HepG2 (cell line): ENCODE measurements around the gene CORO1C. TPM values are rescaled to one million over a fixed set of nuclear protein-coding genes. Genes with fewer than 3 reads are reported as not detected.
A peak's percentile ranks its signal among the peaks of the same experiment; 100 is the strongest.

ENCODE experiments used
- FIP1L1 ChIP-seq: fragments of 200-400 bp; formaldehyde crosslinking; IDR thresholded peaks from 2 replicates; pipeline ENCODE4 v1.6.1; 2018; ENCODE audit warnings: low read depth, mild to moderate bottlenecking, low read length, moderate library complexity, borderline replicate concordance; ENCODE audit not compliant: insufficient read depth
- NFKBIZ ChIP-seq: IDR thresholded peaks from 2 replicates; pipeline ENCODE4 v1.6.1; 2018; ENCODE audit warnings: missing genetic modification reagents, missing compliant biosample characterization
- NPAS2 ChIP-seq: sonication (generic); formaldehyde crosslinking; IDR thresholded peaks from 2 replicates; pipeline ENCODE4 v1.8.0; 2022; ENCODE audit warnings: mild to moderate bottlenecking, missing genetic modification reagents, borderline replicate concordance
- PHF21A ChIP-seq: sonication (generic); formaldehyde crosslinking; IDR thresholded peaks from 2 replicates; pipeline ENCODE4 v1.5.0; 2020; ENCODE audit warnings: mild to moderate bottlenecking, missing genetic modification reagents
- RFXAP ChIP-seq: sonication (generic); formaldehyde crosslinking; IDR thresholded peaks from 2 replicates; pipeline ENCODE4 v1.4.0; 2020; ENCODE audit warnings: missing genetic modification reagents, borderline replicate concordance
- SMARCE1 ChIP-seq: fragments of 450-650 bp; IDR thresholded peaks from 2 replicates; pipeline ENCODE4 v1.6.1; 2017; ENCODE audit warnings: borderline replicate concordance
- ZNF12 ChIP-seq: sonication (generic); formaldehyde crosslinking; IDR thresholded peaks from 2 replicates; pipeline ENCODE4 v1.5.0; 2020; ENCODE audit warnings: missing genetic modification reagents
- ZNF34 ChIP-seq: sonication (generic); formaldehyde crosslinking; IDR thresholded peaks from 2 replicates; pipeline ENCODE4 v1.4.0; 2020; ENCODE audit warnings: mild to moderate bottlenecking, missing genetic modification reagents, borderline replicate concordance
- ZNF670 ChIP-seq: sonication (generic); formaldehyde crosslinking; IDR thresholded peaks from 2 replicates; pipeline ENCODE4 v1.8.0; 2022; ENCODE audit warnings: mild to moderate bottlenecking, missing genetic modification reagents, borderline replicate concordance
- ZNF724P ChIP-seq: sonication (generic); formaldehyde crosslinking; IDR thresholded peaks from 2 replicates; pipeline ENCODE4 v1.8.0; 2022; ENCODE audit warnings: missing genetic modification reagents, borderline replicate concordance
- ZNF839 ChIP-seq: sonication (generic); formaldehyde crosslinking; IDR thresholded peaks from 2 replicates; pipeline ENCODE4 v1.4.0; 2020; ENCODE audit warnings: missing genetic modification reagents, mild to moderate bottlenecking, borderline replicate concordance
- polyA plus RNA-seq, 8 experiments: library from polyadenylated mRNA; depleted of rRNA in 3 of 8; stranded (reverse) in 7 of 8; unstranded in 1 of 8; fragments of >200 nt; fragmentation: Illumina TruSeq in 4 of 8; extraction: Trizol in 4 of 8; gene quantifications; 2 replicates each; pipeline versions ENCODE4 v1.2.1 to v1.2.3, GENCODE V29; 2011 to 2016; ENCODE audit warnings: low read depth in 4 of 8, missing spikeins in 1 of 8, mixed read lengths in 1 of 8; ENCODE audit not compliant: insufficient read depth in 1 of 8
- total RNA-seq, 5 experiments: library from RNA; depleted of rRNA; stranded (reverse); fragments of >200 nt; fragmentation: Illumina TruSeq; extraction: Trizol; gene quantifications; 2 replicates each; pipeline ENCODE4 v1.2.3, GENCODE V29; 2016; ENCODE audit warnings: low read depth in 1 of 5
- TF ChIP-seq, protein P1 (sequence below): IDR thresholded peaks from 2 replicates; pipeline ENCODE4 v1.6.1; 2016; ENCODE audit warnings: low read depth
- TF ChIP-seq, protein P2 (sequence below): sonication (generic); formaldehyde crosslinking; conservative IDR thresholded peaks from 2 replicates; pipeline ENCODE4 v1.4.0; 2020; ENCODE audit warnings: missing genetic modification reagents
- TF ChIP-seq, protein P3 (sequence below): sonication (generic); formaldehyde crosslinking; IDR thresholded peaks from 2 replicates; pipeline ENCODE4 v1.5.0; 2020; ENCODE audit warnings: mild to moderate bottlenecking, missing genetic modification reagents
- TF ChIP-seq, protein P4 (sequence below): sonication (generic); formaldehyde crosslinking; IDR thresholded peaks from 2 replicates; pipeline ENCODE4 v1.4.0; 2020; ENCODE audit warnings: missing genetic modification reagents, borderline replicate concordance
- TF ChIP-seq, protein P5 (sequence below): sonication (generic); formaldehyde crosslinking; IDR thresholded peaks from 2 replicates; pipeline ENCODE4 v1.5.1; 2020; ENCODE audit warnings: mild to moderate bottlenecking, missing genetic modification reagents, moderate library complexity

CORO1C gene
- total and polyA plus RNA-seq, 2 of the 13 experiments (the other 11 are each of a cell fraction or from before 2014, with no cell fraction given) = 73.7 to 131 TPM

DNA sequence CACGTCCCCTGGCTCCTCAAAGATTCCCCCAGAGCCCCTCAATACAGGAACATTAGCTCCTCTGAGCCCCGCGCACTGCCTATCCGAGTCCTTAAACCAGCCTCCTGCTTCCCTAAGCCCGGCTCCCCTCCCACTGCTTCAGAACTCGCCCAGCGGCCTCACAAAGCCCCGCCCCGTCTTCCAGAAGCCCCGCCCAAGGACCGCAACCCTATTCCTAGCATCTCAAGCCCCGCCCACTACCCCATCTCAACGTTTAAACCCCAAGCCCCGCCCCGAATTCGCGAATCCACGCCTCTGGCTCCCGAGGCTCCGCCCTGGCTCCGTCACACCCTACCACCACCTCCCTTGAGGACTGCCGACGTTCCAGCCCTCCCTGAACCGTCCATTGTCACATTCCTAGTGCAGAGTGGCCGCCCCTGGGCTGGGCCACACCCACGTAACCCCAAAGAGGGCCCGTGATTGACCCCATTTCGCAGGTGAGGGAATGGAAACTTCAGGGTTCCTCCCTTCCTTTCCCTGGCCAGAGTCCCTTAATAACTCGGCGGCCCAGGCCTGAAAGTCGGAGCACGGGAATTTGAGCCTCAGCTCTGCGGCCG is 646 bp upstream of the CORO1C start (continued):
- TF ChIP-seq RFXAP (peak; percentile 7), NFKBIZ (no peak), ZNF12 (no peak), ZNF34 (CRISPR knock-in tag) (no peak), ZNF670 (CRISPR knock-in tag) (no peak), SMARCE1 (no peak), ZNF839 (CRISPR knock-in tag) (no peak), ZNF724P (CRISPR knock-in tag) (no peak), NPAS2 (CRISPR knock-in tag) (no peak), PHF21A (CRISPR knock-in tag) (peak; percentile 76), FIP1L1 (no peak)
- TF ChIP-seq, protein P1, sequence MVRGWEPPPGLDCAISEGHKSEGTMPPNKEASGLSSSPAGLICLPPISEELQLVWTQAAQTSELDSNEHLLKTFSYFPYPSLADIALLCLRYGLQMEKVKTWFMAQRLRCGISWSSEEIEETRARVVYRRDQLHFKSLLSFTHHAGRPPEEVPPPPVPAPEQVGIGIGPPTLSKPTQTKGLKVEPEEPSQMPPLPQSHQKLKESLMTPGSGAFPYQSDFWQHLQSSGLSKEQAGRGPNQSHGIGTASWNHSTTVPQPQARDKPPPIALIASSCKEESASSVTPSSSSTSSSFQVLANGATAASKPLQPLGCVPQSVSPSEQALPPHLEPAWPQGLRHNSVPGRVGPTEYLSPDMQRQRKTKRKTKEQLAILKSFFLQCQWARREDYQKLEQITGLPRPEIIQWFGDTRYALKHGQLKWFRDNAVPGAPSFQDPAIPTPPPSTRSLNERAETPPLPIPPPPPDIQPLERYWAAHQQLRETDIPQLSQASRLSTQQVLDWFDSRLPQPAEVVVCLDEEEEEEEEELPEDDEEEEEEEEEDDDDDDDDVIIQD = 0 out of 2 replicates have a peak, but pooled peaks have one; percentile 31
- TF ChIP-seq, protein P2, sequence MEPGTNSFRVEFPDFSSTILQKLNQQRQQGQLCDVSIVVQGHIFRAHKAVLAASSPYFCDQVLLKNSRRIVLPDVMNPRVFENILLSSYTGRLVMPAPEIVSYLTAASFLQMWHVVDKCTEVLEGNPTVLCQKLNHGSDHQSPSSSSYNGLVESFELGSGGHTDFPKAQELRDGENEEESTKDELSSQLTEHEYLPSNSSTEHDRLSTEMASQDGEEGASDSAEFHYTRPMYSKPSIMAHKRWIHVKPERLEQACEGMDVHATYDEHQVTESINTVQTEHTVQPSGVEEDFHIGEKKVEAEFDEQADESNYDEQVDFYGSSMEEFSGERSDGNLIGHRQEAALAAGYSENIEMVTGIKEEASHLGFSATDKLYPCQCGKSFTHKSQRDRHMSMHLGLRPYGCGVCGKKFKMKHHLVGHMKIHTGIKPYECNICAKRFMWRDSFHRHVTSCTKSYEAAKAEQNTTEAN (CRISPR knock-in tag) = 0 out of 2 replicates have a peak, but pooled peaks have one; percentile 28
- TF ChIP-seq, protein P3, sequence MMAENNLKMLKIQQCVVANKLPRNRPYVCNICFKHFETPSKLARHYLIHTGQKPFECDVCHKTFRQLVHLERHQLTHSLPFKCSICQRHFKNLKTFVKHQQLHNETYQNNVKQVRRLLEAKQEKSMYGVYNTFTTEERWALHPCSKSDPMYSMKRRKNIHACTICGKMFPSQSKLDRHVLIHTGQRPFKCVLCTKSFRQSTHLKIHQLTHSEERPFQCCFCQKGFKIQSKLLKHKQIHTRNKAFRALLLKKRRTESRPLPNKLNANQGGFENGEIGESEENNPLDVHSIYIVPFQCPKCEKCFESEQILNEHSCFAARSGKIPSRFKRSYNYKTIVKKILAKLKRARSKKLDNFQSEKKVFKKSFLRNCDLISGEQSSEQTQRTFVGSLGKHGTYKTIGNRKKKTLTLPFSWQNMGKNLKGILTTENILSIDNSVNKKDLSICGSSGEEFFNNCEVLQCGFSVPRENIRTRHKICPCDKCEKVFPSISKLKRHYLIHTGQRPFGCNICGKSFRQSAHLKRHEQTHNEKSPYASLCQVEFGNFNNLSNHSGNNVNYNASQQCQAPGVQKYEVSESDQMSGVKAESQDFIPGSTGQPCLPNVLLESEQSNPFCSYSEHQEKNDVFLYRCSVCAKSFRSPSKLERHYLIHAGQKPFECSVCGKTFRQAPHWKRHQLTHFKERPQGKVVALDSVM (CRISPR knock-in tag) = no peak
- TF ChIP-seq, protein P4, sequence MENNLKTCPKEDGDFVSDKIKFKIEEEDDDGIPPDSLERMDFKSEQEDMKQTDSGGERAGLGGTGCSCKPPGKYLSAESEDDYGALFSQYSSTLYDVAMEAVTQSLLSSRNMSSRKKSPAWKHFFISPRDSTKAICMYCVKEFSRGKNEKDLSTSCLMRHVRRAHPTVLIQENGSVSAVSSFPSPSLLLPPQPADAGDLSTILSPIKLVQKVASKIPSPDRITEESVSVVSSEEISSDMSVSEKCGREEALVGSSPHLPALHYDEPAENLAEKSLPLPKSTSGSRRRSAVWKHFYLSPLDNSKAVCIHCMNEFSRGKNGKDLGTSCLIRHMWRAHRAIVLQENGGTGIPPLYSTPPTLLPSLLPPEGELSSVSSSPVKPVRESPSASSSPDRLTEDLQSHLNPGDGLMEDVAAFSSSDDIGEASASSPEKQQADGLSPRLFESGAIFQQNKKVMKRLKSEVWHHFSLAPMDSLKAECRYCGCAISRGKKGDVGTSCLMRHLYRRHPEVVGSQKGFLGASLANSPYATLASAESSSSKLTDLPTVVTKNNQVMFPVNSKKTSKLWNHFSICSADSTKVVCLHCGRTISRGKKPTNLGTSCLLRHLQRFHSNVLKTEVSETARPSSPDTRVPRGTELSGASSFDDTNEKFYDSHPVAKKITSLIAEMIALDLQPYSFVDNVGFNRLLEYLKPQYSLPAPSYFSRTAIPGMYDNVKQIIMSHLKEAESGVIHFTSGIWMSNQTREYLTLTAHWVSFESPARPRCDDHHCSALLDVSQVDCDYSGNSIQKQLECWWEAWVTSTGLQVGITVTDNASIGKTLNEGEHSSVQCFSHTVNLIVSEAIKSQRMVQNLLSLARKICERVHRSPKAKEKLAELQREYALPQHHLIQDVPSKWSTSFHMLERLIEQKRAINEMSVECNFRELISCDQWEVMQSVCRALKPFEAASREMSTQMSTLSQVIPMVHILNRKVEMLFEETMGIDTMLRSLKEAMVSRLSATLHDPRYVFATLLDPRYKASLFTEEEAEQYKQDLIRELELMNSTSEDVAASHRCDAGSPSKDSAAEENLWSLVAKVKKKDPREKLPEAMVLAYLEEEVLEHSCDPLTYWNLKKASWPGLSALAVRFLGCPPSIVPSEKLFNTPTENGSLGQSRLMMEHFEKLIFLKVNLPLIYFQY (CRISPR knock-in tag) = no peak
- TF ChIP-seq, protein P5, sequence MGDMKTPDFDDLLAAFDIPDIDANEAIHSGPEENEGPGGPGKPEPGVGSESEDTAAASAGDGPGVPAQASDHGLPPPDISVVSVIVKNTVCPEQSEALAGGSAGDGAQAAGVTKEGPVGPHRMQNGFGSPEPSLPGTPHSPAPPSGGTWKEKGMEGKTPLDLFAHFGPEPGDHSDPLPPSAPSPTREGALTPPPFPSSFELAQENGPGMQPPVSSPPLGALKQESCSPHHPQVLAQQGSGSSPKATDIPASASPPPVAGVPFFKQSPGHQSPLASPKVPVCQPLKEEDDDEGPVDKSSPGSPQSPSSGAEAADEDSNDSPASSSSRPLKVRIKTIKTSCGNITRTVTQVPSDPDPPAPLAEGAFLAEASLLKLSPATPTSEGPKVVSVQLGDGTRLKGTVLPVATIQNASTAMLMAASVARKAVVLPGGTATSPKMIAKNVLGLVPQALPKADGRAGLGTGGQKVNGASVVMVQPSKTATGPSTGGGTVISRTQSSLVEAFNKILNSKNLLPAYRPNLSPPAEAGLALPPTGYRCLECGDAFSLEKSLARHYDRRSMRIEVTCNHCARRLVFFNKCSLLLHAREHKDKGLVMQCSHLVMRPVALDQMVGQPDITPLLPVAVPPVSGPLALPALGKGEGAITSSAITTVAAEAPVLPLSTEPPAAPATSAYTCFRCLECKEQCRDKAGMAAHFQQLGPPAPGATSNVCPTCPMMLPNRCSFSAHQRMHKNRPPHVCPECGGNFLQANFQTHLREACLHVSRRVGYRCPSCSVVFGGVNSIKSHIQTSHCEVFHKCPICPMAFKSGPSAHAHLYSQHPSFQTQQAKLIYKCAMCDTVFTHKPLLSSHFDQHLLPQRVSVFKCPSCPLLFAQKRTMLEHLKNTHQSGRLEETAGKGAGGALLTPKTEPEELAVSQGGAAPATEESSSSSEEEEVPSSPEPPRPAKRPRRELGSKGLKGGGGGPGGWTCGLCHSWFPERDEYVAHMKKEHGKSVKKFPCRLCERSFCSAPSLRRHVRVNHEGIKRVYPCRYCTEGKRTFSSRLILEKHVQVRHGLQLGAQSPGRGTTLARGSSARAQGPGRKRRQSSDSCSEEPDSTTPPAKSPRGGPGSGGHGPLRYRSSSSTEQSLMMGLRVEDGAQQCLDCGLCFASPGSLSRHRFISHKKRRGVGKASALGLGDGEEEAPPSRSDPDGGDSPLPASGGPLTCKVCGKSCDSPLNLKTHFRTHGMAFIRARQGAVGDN = peak; percentile 73
